ENCODE results near the gene ASB5.
"Not testable (repeated sequence)": the region's sequence is repeated elsewhere in the genome, so short reads cannot be mapped to it uniquely, and the experiment has no call there.

Gene ASB5

GRCh38 chr4:176230836-176231235 is 38.2 kb downstream of the ASB5 start:
- no peak overlapping the region for H3K27ac ChIP-seq

GRCh38 chr4:176229645-176230044 is 39.4 kb downstream of the ASB5 start:
- no peak overlapping the region for H3K27ac ChIP-seq
- no peak for DNase-seq (ENCODE audit: low read depth, low spot score)

More at GRCh38 chr4:176230836-176231235, 38.2 kb downstream of the ASB5 start:
- DNase-seq (ENCODE audit: low read depth, low spot score), result no peak

GRCh38 chr4:176226736-176227135 is 42.3 kb downstream of the ASB5 start:
- DNase-seq (ENCODE audit: low read depth, low spot score), result no peak
- no peak overlapping the region for H3K27ac ChIP-seq

- no peak overlapping the region for H3K27ac ChIP-seq
- no peak for DNase-seq (ENCODE audit: low read depth, low spot score)
Observed at GRCh38 chr4:176223561-176223960, 45.5 kb downstream of the ASB5 start.

GRCh38 chr4:176222149-176222548 is 46.9 kb downstream of the ASB5 start:
- H3K27ac ChIP-seq, result no peak overlapping the region
- DNase-seq (ENCODE audit: low read depth, low spot score), result no peak

- no peak for DNase-seq (ENCODE audit: low read depth, low spot score)
- no peak overlapping the region for H3K27ac ChIP-seq
Observed at GRCh38 chr4:176217510-176217909, 51.5 kb downstream of the ASB5 start.

- not testable (repeated sequence) for H3K27ac ChIP-seq; DNase-seq (ENCODE audit: low read depth, low spot score)
Observed at GRCh38 chr4:176212351-176212750, 56.7 kb downstream of the ASB5 start.

- no peak overlapping the region for H3K27ac ChIP-seq
Observed at GRCh38 chr4:176210579-176211296, 58.3 kb downstream of the ASB5 start.

GRCh38 chr4:176210101-176210500 is 58.9 kb downstream of the ASB5 start:
- DNase-seq (ENCODE audit: low read depth, low spot score), result no peak

More at GRCh38 chr4:176210579-176211296, 58.3 kb downstream of the ASB5 start:
- DNase-seq (ENCODE audit: low read depth, low spot score), result no peak

GRCh38 chr4:176209535-176209934 is 59.5 kb downstream of the ASB5 start:
- no peak overlapping the region for H3K27ac ChIP-seq
- DNase-seq (ENCODE audit: low read depth, low spot score), result no peak

More at GRCh38 chr4:176210101-176210500, 58.9 kb downstream of the ASB5 start:
- H3K27ac ChIP-seq, result no peak overlapping the region

- DNase-seq (ENCODE audit: low read depth, low spot score), result no peak
Observed at GRCh38 chr4:176207839-176208238, 61.2 kb downstream of the ASB5 start.

GRCh38 chr4:176205299-176205698 is 63.7 kb downstream of the ASB5 start:
- H3K27ac ChIP-seq, result no peak overlapping the region
- DNase-seq (ENCODE audit: low read depth, low spot score), result no peak

More at GRCh38 chr4:176207839-176208238, 61.2 kb downstream of the ASB5 start:
- H3K27ac ChIP-seq, result no peak overlapping the region

- DNase-seq (ENCODE audit: low read depth, low spot score), result no peak
- no peak overlapping the region for H3K27ac ChIP-seq
Observed at GRCh38 chr4:176198316-176198903, 70.6 kb downstream of the ASB5 start.

- H3K27ac ChIP-seq, result peak within 1 kb of the TSS; percentile 98
- peak; percentile 61 for DNase-seq (ENCODE audit: low read depth, low spot score)
Observed at GRCh38 chr4:176195184-176195978, 73.6 kb downstream of the ASB5 start, which contains the start of gene SPATA4. Gene SPATA4, minus strand, starts transcription at chr4:176195585. Its CDS starts 23 bp downstream, at chr4:176195562.

GRCh38 chr4:176193938-176194337 is 75.1 kb downstream of the ASB5 start:
- H3K27ac ChIP-seq, result peak overlapping the region; percentile 98

GRCh38 chr4:176193126-176193525 is 75.9 kb downstream of the ASB5 start:
- peak; percentile 53 for DNase-seq (ENCODE audit: low read depth, low spot score)
- H3K27ac ChIP-seq, result peak overlapping the region; percentile 98

More at GRCh38 chr4:176193938-176194337, 75.1 kb downstream of the ASB5 start:
- peak; percentile 84 for DNase-seq (ENCODE audit: low read depth, low spot score)

GRCh38 chr4:176191974-176192373 is 77.0 kb downstream of the ASB5 start:
- H3K27ac ChIP-seq, result peak overlapping the region; percentile 98
- no peak for DNase-seq (ENCODE audit: low read depth, low spot score)

GRCh38 chr4:176189891-176190795 is 78.9 kb downstream of the ASB5 start:
- no peak for DNase-seq (ENCODE audit: low read depth, low spot score)
- no peak overlapping the region for H3K27ac ChIP-seq

GRCh38 chr4:176188654-176189053 is 80.4 kb downstream of the ASB5 start:
- peak overlapping the region; percentile 75 for H3K27ac ChIP-seq
- DNase-seq (ENCODE audit: low read depth, low spot score), result no peak

GRCh38 chr4:176187624-176188023 is 81.4 kb downstream of the ASB5 start:
- peak overlapping the region; percentile 75 for H3K27ac ChIP-seq
- DNase-seq (ENCODE audit: low read depth, low spot score), result peak; percentile 49

Measured in epithelial cell of prostate (primary cell).